NCI-H1105 treated with DMSO at 0.1 percent for 48 hours (cell line): ENCODE data around the gene MCF2L2.
"Not testable (repeated sequence)": the region's sequence is repeated elsewhere in the genome, so short reads cannot be mapped to it uniquely, and the experiment has no call there.

Experiments used
- DNase-seq: peaks from one replicate; lab custom pipeline; 2025; lab: John Stamatoyannopoulos, UW

MCF2L2 gene

DNA sequence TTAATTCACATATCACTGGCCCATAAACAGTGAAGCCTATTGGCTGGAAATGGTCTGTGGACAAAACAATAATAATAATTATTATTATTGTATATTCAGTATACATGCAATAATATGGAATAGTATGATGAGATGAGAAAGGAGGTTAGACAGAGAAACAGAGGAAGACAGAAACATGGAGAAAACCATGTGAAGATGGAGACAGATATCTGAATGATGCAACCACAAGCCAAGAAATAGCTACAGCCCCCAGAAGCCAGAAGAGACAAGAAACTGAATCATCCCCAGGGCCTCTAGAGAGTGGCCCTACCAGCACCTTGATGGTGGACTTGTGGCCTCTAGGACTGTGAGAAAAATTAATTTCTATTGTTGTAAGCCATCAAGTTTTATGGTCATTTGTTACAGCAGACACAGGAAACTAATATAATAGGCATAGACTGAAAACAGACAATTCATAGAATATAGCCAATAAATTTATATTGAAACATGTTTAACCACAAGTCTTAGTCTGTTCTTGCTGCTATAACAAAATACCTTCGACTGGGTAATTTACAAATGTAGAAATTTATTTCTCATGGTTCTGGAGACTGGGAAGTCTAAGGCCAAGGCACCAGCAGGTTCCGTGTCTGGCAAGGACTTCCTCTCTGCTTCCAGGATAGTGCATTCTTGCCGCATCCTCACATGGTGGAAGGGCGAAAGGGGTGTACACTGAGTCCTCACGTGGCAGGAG, 31.6 kb downstream of the MCF2L2 start:
- no peak for DNase-seq

DNA sequence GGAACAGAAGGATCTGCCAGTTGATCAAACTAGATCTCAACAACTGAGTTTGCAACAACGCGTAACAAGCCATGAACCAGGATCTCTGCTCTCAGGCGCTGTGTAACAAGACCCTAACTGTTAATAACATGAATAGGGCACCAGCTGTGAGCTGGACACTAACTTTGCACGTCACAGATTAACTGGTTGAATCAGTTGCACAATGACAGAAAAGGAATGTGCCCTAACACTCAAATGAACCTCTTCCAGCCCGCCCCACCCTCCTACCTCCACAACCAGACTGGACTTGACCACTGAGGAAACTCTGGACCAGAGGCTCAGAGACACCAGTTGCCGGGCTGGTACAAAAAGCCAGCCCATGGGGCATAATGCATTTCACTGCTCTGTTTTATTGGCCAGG, 34.3 kb downstream of the MCF2L2 start:
- DNase-seq = no peak

DNA sequence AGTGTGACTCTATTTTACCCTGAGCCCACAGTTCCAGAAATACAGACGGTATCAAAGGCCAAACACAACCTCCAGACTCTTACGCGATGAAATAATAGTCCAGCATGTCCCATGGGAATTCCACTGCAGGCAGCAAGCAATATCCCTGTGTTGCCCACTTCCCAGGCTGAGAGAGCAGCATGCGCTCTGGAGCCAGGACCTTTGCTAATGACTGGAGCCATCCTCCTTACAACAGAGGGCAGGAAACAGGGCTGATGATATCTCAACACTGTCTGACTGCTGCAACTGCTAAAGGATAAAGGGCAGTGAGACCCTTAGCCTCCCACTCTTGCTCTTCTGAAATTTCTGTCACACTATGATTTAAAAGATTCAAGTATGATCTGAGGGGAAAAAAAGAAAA, 34.8 kb downstream of the MCF2L2 start:
- DNase-seq = no peak

DNA sequence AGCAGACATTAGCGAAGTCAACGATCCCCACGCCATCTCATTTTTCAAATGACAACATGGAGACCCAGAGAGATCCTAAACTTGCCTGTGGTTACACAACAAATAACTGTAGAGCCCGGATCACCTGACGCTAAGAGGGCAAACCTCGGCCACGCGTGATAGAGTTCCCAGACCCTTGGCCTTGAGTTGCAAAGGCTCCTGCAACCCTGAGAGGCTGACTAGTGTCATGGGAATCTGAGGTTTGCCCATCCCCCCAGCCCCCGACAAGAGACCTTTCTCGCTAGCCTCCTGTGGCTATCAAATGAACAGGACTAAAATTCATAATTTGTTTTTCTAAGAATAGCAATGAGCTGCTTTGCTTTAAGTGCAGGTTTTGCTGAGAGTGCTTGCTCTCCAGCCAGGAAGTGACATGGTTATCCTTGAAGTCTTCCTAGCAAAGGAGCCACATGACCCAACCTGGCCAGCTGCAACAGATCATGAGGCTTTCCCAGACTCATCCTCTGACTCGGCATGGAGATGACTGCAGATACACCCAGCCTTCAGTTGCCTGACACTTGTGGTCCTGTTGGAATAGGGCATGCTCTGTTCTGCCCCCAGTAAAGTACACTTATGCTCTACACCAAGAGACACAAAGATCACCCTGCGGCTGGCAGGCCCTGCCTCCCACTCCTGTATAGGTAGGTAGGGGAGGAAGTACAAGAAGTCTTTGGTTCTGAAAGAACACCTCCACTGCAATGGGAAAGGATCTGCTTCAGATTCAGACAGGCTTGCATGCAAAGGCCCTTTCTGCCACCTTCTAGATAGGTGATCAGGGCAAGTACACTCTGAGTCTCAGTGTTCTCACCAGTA, 36.0 kb downstream of the MCF2L2 start:
- no peak for DNase-seq

DNA sequence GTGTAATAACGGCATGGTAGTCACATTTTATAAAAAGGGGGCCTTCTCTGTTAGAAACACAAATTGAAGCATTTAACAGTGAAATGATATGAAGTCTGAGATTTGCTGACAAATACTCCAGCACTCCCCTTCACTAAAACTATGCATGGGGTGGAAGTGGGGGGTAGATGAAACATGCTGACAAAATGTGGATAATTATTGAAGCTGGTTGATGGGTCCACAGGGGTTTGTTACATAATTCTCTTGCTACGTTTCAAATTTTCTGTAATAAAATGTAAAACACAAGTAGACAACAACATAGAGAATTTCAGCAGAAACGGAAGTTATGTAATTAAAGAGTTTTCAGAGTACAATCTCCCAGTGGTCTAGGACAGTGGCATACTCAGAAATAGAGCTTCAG, 37.0 kb downstream of the MCF2L2 start:
- no peak for DNase-seq

DNA sequence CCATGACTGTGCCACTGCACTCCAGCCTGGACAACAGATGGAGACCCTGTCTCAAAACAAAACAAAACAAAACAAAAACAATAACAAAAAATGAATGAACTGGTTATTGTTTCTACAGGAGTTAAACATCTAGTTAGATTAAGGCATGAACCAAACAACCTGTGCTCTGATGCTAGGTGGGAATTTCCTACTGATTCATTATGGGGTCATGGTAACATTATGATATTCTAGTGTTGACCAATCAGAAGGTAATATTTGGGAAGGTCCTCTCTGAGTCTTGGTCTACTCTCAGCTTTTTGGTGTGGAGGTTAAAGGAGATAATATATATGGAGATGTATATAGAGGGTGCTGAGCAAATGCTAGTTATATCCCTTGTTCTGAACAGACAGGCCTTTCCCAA, 37.6 kb downstream of the MCF2L2 start:
- no peak for DNase-seq

DNA sequence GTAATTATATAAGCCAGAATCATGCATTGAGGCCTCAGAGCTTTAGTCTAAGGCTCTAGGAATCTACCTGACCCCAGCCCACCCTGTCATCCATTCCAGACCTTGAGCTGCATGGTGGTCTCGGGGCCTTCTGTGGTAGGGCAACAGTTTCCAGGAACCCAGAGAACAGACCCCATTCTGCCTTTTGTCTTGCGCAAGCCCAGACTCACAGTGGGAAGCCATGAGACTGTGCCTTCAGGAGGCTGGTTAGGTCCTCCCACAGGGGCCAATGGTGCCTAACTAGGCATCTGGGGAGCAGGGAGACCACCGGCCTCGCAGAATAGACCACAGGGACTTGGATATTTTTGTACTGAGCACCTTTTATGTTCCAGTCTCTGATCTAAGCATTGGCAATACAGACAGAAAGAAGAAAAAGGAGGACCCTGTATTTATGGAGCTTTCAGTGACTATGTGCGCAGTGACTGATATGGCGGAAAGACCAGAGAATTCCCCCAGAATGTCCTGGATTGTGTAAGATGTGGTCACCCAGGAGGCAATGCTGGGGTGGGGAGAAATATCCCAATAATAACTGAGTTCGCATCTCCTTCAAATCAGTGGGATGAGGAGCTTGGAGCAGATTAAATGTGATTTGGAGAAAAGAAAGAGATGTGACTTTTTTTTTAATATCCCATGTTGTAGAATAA, 40.1 kb downstream of the MCF2L2 start:
- no peak for DNase-seq

DNA sequence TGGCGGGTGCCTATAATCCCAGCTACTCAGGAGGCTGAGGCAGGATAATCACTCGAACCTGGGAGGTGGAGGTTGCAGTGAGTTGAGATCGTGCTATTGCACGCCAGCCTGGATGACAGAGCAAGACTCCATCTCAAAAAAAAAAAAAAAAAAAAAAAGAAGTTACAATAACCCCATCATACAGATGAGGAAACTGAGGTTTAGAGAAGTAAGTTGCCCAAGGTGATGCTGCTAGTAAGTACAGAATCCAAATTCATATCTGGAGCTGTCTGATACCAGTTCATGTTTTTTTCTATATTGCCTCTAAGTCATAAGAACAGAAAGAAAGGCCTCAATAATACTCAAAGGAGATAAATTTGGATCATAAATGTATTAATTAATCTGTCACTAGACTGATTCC, 40.6 kb downstream of the MCF2L2 start:
- DNase-seq = no peak

DNA sequence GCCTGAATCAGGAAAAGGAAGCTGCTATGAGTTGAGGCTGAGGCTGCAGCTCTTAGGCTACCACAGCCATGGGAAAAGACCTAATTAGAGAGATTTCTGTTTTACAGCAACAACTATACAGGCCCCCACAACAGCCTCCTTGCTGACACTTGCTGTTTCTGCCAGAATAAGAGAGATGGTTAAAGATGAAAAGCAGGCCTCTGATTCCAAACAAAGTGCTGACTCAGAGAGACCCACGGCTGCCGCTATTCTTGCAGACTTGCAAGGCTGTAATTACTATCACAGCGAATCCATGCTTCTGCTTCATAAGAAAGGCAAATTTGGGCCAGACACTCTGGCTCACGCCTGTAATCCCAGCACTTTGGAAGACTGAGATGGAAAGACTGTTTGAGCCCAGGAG, 41.8 kb downstream of the MCF2L2 start:
- DNase-seq = no peak

DNA sequence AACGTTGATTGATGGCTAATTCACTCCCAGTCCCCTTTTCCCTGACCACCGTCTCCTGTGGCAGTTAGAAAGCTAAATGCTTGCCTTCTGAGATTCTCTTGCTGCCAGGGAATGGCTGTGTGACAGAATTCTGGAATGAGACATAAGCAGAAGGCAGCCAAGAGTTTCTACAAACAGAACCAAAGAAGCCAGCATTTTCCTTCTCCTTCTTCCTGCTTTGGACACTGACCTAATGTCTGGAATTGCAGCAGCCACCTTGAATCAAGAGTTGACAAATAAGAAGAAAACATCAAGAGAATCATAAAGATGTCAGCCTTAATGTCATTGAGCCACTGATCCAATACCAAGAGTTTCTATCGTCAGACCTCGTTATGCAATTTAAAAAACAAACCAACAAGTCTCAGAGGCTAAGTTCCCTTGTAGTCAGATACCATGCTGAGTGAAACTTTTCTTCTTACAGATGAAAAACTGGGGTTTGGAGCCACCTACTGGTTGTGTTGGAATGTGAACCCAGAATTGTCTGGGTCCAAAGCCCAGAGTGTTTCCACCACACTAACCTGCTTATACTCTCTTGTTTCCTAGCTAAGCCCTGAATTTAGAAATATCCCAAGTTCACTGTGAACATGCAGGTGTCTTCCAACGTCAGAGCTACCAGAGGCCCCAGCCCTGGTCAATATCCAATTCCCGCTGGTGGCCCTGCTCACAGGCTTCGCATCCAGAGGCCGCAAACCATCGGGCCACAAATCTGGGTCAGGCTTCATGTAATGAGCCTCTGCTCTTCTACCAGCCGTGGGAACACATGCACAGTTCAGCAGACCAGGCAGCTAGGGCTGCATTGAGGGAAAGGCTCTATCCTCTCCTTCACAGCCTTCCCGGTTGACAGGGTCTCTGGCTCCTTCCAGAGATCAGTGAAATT, 42.5 kb downstream of the MCF2L2 start:
- DNase-seq = peak; percentile 83

DNA sequence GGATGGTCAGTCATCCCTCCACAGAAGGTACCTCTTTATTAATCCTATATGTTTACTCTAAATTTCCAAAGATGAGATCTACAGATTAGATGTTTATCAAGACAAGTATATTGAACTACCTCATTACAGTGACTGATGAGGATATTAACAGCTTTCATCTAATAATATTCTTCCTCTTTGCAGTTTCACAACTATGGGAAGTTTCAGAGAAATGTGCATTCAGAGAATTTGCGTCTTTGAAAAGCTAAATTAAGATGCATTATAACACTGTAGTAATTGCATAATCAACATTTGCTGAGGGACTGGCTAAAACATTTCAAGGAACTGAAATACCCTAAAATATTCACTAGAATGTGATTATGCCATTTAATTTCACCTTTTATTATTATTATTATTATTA, 46.7 kb downstream of the MCF2L2 start:
- no peak for DNase-seq

DNA sequence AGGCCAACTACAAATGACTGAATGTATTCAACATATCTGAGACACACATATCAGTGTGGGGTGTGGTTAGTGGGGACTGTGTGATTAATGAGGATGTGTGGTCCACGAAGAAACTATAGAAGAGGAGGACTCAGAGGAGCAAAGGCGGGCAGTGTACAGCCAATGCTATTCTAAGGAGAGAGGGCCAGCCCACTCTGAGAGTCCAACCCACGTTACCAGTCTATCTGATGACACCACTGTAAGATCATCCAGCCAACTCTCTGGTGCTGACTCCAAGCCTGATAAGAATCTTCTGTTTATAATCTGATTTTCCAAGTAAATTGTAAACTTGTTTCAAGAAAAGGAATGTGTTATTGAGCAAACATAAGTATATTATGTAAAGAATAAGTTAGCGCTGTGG, 47.2 kb downstream of the MCF2L2 start:
- peak; percentile 71 for DNase-seq

DNA sequence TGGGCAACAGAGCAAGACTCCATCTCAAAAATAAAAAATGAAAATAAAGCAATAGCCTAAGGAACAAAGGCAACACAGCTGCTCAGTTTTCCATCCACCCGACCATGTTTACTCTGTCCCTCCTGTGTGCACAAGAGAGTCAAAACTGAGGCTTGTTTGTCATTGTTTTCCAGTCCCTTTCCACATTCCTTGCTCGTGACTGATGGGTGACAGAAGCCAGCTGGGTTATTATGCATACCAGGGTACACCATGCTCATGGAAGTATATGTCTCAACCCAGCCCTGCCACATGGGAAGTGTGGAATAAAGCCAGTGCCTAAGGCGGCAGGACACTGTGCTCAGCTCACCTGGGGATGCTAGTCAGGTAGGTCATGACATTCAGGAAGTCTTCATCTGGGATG, 49.5 kb downstream of the MCF2L2 start:
- peak; percentile 66 for DNase-seq

DNA sequence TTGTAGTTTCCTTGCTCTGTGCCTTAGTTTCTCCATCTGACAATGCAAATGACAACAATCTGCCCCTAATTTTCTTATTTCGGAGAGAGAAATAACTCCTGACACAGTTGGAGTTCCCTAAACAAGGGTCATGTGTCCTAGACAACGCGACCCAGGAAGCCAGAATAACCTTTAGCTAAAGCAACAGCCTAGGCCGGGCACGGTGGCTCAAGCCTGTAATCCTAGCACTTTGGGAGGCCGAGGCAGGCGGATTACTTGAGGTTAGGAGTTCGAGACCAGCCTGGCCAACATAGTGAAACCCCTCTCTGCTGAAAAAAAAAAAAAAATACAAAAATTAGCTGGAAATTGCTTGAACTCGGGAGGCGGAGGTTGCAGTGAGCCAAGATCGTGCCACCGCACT, 49.9 kb downstream of the MCF2L2 start:
- DNase-seq = no peak

DNA sequence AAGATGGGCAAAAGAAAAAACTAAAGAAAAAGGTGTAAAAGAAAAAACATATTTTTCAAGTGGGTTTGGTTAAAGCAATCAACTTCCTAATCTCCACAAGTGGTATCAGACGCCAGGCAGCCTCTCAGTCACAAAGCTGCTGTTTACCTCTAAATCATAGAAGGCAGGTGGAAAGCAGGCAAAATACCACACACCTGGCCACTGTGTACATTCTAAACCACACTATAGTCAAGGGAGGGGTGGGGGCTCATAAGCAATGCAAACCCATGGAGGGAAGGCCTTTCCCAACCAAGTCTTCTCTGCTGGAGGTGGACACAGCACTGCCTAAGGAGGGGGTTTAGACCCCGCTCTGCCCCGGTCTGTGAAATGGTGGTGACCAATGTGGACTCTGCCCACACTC, 50.4 kb downstream of the MCF2L2 start:
- DNase-seq = peak; percentile 99

DNA sequence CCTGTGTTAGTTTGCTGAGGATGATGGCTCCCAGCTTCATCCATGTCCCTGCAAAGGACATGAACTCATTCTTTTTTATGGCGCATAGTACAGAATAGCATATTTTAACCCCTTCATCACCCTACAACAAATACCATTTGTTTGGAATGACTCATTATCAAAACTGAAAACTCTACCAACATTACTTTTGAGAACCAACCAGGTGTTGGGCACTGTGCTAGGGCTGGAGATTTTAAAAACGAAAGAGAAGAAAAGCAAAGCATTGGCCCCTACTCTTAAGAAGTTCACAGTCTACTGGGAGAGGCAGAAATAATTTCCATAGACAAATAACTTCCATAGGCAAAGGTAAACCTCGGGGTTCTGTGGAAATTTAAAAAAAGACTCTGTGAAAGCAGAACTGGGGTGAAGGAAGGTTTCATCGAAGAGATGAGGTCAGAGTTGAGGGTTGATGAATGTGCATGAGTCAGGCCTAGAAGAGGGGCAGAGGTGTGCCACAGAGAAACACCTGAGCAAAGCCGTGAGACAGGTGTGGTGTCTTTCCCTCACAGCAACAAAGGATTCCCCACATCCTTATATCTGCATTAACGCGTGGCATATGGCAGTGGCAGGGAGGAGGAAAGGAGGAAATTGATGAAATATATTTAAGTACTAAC, 51.0 kb downstream of the MCF2L2 start:
- DNase-seq = peak; percentile 99

DNA sequence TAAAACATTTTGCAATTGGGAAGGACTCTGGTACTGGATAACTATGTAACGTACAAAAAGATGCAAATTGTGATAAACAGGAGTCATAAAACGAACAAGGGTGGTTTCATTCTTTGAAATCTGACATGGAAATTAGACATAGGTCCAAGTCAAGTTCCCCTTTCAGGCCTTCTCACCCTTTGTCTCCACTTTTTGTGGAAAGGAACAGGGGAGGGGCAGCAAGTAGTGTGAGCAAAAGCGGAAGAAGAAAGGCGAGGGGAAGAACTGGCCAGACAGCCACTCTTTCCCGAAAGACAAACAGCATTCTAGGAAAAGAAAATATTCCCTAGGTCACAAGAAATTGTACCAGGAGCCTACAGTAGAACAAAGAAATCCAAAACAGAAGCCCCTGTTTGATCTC, 52.6 kb downstream of the MCF2L2 start:
- DNase-seq = no peak

DNA sequence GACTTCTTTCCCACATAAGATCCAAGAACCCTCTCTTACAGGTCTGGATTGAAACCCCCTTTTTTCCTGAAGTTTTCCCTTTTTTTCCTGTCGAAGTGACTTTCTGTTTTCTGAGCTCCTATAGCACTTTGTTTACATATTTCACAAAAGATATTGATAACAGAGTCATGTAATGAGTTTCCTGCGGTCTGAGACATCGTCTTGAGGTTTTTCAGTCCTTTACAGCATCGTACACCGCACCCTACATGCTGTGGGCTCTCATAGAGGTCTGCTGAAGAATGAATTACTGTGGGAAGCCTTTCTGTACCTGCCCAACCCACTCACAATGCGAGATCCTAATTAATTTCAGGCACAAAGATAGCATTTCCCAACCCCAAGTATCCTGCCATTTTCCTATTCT, 53.1 kb downstream of the MCF2L2 start:
- DNase-seq = no peak

DNA sequence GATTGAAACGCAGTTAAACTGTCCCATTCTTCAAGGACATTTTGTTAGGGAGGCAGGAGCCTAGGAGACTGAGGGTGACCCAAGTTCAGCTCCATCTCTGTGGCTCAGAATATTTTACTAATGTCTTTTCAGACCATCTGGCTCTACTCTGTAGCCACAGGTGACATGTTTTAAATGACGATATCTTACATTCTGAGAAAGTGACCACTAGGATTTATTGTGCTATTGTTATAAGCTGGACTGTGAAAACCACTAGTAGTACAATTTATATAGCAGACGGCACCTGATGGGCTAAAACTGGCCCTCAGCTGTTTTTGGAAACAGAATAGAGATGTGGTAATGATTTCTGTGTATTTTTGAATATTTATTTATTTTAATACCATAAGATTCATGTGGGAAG, 55.5 kb downstream of the MCF2L2 start:
- no peak for DNase-seq

DNA sequence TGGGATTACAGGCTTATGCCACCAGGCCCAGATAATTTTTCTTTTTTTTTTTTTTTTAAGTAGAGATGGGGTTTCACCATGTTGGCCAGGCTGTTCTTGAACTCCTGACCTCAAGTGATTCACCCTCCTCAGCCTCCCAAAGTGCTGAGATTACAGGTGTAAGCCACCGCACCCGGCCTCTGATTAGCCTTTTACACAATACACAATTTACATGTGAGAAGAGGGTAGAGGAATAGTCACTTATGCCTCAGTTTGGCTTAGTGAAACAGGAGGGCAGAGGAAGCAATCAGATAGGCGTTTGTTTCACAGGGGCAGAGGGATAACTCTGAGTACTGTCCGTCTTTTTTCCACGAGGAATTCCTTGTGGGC, 56.8 kb downstream of the MCF2L2 start:
- not testable (repeated sequence) for DNase-seq

DNA sequence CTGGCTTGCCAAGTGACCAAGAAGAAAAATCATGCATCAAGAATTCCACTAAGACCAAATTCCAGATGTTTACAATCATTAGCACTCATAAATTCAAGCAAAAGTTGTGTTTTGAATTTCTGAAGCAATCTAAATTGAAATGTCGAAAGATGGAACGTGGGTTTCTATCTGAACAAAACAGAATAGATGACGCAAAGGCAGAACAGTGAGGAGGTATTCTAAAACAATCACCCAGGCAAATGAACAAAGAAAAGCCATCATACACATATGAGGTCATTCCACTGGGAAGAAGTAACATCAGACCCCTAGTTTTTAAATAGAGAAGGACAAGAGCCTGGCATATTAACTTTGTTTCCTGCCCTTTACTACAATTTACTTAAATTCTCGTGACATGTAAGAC, 58.0 kb downstream of the MCF2L2 start:
- DNase-seq = no peak
